ENCODE data around the gene ARRDC4.
"Not testable (repeated sequence)": the region's sequence is repeated elsewhere in the genome, so short reads cannot be mapped to it uniquely, and the experiment has no call there.

ARRDC4 gene

GRCh38 chr15:97966924-97967620, 6.6 kb downstream of the ARRDC4 start:
- no peak for DNase-seq (ENCODE audit: low read depth)

- DNase-seq (ENCODE audit: low read depth), result no peak
Measured at GRCh38 chr15:97967881-97968280, 7.4 kb downstream of the ARRDC4 start.

GRCh38 chr15:97968380-97968779, 7.9 kb downstream of the ARRDC4 start:
- no peak for DNase-seq (ENCODE audit: low read depth)

GRCh38 chr15:97972366-97972765, 11.9 kb downstream of the ARRDC4 start:
- no peak for DNase-seq (ENCODE audit: low read depth)

GRCh38 chr15:97976129-97976528, 15.6 kb downstream of the ARRDC4 start:
- no peak for DNase-seq (ENCODE audit: low read depth)

- no peak for DNase-seq (ENCODE audit: low read depth)
Measured at GRCh38 chr15:97976766-97977503, 16.4 kb downstream of the ARRDC4 start.

GRCh38 chr15:97977734-97978133, 17.2 kb downstream of the ARRDC4 start:
- no peak for DNase-seq (ENCODE audit: low read depth)

GRCh38 chr15:97978401-97979139, 18.1 kb downstream of the ARRDC4 start:
- DNase-seq (ENCODE audit: low read depth), result no peak

- no peak for DNase-seq (ENCODE audit: low read depth)
Measured at GRCh38 chr15:97979140-97979520, 18.6 kb downstream of the ARRDC4 start.

- DNase-seq (ENCODE audit: low read depth), result no peak
Measured at GRCh38 chr15:97981058-97981457, 20.6 kb downstream of the ARRDC4 start.

GRCh38 chr15:97981758-97982157, 21.3 kb downstream of the ARRDC4 start:
- no peak for DNase-seq (ENCODE audit: low read depth)

GRCh38 chr15:97984157-97984556, 23.7 kb downstream of the ARRDC4 start:
- DNase-seq (ENCODE audit: low read depth), result no peak

- DNase-seq (ENCODE audit: low read depth), result not testable (repeated sequence)
Measured at GRCh38 chr15:97985979-97986378, 25.5 kb downstream of the ARRDC4 start.

- no peak for DNase-seq (ENCODE audit: low read depth)
Measured at GRCh38 chr15:97986781-97987180, 26.3 kb downstream of the ARRDC4 start.

GRCh38 chr15:97989299-97989698, 28.8 kb downstream of the ARRDC4 start:
- no peak for DNase-seq (ENCODE audit: low read depth)

GRCh38 chr15:97991972-97992541, 31.6 kb downstream of the ARRDC4 start:
- no peak for DNase-seq (ENCODE audit: low read depth)

- DNase-seq (ENCODE audit: low read depth), result no peak
Measured at GRCh38 chr15:97992823-97993222, 32.3 kb downstream of the ARRDC4 start.

GRCh38 chr15:97993310-97993738, 32.8 kb downstream of the ARRDC4 start:
- no peak for DNase-seq (ENCODE audit: low read depth)

GRCh38 chr15:97994236-97994635, 33.7 kb downstream of the ARRDC4 start:
- DNase-seq (ENCODE audit: low read depth), result no peak

- DNase-seq (ENCODE audit: low read depth), result no peak
Measured at GRCh38 chr15:97995192-97995591, 34.7 kb downstream of the ARRDC4 start.

- no peak for DNase-seq (ENCODE audit: low read depth)
Measured at GRCh38 chr15:97995881-97996603, 35.5 kb downstream of the ARRDC4 start.

Measured in stimulated activated CD8-positive, alpha-beta memory T cell treated with anti-CD3 and anti-CD28 coated beads, Interleukin-15, amount 100 ng/mL, for 1 hour (primary cell).